PC-9 (cell line): Measurements from ENCODE around the gene KRTAP10-5.

Experiments
- EZH2 ChIP-seq: fragments of 200-600 bp; sonication (generic); IDR thresholded peaks from 2 replicates; pipeline ENCODE4 v1.8.0; 2017; ENCODE audit warnings: antibody characterized with exemption, low read depth
- TF ChIP-seq, protein P1 (sequence below): fragments of 200-600 bp; sonication (generic); conservative IDR thresholded peaks from 2 replicates; pipeline ENCODE4 v1.6.1; 2017; ENCODE audit warnings: mixed run types, antibody characterized with exemption, mild to moderate bottlenecking, moderate library complexity

DNA sequence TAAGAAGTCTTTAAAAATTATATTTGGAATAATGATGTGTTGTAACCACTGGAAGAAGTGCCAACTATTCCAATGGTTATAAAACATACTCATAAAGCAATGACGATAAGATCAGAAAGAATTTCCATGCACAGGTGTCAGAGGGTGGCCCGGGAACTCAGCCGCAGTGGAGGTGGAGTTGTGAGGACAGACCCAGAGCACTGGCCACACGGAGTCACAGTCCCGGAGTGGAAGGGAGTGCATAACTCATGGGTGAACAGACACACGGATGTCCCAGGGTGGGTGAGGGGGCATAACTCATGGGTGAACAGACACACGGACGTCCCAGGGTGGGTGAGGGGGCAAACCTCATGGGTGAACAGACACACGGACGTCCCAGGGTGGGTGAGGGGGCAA is 4.4 kb downstream of the KRTAP10-5 start:
- no peak for TF ChIP-seq EZH2
- TF ChIP-seq, protein P1, sequence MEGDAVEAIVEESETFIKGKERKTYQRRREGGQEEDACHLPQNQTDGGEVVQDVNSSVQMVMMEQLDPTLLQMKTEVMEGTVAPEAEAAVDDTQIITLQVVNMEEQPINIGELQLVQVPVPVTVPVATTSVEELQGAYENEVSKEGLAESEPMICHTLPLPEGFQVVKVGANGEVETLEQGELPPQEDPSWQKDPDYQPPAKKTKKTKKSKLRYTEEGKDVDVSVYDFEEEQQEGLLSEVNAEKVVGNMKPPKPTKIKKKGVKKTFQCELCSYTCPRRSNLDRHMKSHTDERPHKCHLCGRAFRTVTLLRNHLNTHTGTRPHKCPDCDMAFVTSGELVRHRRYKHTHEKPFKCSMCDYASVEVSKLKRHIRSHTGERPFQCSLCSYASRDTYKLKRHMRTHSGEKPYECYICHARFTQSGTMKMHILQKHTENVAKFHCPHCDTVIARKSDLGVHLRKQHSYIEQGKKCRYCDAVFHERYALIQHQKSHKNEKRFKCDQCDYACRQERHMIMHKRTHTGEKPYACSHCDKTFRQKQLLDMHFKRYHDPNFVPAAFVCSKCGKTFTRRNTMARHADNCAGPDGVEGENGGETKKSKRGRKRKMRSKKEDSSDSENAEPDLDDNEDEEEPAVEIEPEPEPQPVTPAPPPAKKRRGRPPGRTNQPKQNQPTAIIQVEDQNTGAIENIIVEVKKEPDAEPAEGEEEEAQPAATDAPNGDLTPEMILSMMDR = no peak
